HG02938 (cell line): ENCODE data around the gene ITGAV.

ENCODE experiments used
- ATAC-seq: cut with Tn5 transposase; IDR thresholded peaks from one replicate; pipeline ENCODE4 v1.9.1; 2021; ENCODE audit warnings: mild to moderate bottlenecking, moderate library complexity; ENCODE audit not compliant: unreplicated experiment

ITGAV gene

DNA sequence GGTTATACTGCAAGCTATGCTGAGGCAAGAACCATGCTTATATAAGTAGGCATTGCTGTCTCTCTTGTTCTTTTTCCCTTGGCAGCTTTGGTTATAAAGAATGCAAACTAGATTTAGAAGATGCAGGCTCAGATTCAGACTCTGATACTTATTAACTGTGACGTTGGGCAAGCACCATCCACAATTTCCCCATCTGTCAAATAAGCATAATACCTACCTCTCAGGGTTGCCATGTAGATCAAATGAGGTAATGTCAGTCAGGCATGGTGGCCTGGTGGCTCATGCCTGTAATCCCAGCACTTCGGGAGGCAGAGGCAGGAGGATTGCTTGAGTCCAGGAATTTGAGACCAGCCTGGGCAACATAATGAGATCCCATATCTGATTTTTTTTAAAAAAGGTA is 21.7 kb downstream of the ITGAV start:
- ATAC-seq, result no peak

DNA sequence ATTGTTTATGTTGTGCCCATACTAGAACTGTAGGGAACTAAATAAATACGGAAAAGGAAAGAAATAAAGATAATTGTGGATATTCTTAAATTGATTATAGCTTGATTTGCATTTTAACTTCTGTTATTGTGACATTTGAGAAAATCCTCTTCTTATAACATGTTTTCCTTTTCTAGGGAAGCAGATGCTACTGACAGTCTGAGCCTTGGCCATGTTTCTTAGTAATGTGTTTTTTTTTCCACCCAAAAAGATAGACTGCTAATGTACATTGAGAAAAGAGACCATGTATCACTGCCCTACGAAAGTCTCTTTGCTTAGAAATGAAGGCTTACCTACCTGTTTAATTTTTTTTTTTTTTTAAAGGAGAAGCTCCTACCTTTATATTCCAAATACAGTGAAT is 22.2 kb downstream of the ITGAV start:
- ATAC-seq, result no peak

DNA sequence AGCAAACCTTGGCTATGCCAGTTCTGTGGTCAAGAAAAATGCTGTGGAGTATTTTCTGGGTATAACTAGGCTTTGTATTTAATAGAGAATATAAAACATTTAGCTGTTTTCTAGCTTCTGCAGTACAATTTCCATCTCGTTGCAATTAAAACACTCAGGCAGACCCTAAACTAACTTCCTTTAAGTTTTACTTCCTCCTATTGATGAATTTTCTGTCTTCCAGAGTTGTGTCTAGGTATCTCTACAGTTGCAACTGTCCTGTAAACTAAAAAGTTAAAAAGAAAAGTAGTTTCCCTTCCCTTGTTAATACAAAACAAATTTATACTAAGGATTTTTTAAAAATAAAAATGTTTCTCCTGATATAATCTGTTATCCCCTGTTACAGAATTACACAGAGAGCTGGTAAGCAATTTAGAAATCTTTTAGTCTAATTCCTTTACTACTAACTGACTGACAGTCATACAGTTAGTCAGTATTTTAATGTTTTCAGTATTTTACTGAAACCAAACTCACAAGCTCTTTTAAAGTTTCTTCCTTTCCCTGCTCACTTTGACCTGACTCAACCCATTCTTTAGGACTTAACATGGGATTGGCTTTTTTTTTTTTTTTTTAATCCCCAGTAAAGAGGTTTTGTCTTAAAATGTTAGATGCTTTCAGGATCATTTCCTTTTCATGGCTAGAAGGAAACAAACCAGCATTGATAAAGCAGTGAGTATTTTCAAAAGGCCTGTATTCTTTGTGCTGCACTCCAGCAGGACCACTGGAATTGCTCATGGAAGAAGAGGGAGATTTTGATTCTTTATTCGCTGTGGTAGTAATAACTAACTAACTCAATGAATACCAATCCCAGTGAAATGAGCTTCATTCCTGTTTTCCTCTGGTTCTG is 22.9 kb downstream of the ITGAV start:
- no peak for ATAC-seq

DNA sequence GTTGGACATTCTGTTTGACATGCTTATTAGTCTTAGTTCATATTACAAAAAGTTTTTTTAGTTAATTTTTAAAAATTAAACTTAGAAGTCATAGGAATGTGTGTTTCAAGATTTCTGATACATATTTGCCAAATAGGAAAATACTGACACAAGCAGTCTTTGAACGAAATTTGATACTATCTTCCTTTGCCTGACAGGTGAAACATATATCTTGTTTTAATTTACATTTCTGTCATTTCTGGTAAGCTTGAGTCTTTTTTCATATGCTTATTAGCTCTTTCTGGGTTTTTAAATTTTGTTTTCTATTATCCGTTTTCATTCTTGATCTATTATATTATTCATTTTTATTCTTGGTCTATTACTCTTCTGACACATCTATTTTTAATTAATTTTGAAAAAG is 24.5 kb downstream of the ITGAV start:
- ATAC-seq, result no peak

DNA sequence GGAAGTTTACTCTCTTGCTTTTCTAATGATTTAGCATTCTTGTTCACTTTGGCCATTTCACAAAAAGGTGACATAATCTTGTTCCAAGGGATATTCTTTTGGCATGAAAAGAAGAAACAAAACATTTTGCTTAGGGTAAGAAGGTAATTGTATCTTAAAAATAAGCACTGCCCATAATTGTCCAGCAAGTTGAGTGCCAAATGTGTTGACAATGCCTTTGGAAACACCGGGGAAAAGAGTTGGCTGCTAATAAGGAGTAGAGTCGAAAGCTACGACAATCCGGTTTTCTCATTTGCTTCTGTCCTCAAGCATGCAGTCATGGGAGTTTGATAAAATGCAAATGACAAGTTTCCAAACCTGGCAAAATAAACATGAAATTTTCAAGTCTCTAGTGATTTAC is 27.3 kb downstream of the ITGAV start:
- no peak for ATAC-seq

DNA sequence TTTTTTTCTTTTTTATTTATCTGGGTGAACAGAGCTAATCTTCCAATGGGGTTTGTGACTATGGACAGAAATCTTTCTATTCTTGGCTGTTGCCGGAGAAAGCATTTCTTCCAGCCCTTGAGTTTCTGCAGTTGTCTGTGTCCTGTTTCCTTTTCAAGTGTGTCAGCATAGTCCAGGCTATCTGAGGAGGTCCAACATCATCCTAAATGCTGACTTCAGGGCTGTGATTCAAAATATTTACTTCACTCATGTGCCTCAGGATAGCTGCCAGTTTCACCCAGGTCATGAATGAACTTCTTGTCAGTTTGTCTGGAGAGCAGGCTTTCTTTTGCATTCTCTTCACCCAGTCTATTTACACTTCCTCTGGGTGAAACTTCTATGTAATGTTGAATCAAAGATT is 27.9 kb downstream of the ITGAV start:
- ATAC-seq, result no peak

DNA sequence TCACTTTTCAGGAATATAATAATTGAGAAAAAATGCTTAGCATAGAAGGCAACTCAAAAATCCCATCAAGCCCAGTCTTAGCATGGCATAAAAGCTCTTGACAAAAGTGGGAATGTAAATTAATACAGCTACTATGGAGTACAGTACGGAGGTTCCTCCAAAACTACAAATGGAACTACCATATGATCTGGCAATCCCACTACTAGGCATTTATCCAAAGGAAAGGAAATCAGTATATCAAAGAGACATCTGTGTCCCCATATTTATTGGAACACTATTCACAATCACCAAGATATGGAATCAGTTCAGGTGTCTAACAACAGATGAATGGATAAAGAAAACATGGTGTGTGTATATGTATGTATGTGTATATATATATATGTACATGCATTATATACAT is 28.8 kb downstream of the ITGAV start:
- ATAC-seq, result no peak

DNA sequence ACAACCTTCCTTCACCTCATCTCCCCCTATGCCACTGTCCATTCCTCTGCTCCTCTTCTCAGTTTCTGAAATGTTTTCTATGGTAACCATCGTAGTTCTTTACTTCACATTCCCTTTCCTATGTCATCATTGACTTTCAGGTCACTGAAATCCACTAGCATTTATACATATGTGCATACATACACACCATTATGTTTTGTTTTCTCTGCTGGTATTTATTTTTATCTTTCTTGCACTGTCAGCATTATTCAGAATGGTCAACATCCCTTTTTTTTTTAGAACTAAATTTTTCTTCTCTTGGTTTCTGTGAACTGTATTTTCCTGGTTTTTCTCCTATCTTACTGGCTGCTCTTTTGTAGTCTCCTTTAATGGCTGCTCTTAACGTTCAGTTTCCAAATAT is 33.2 kb downstream of the ITGAV start:
- no peak for ATAC-seq

DNA sequence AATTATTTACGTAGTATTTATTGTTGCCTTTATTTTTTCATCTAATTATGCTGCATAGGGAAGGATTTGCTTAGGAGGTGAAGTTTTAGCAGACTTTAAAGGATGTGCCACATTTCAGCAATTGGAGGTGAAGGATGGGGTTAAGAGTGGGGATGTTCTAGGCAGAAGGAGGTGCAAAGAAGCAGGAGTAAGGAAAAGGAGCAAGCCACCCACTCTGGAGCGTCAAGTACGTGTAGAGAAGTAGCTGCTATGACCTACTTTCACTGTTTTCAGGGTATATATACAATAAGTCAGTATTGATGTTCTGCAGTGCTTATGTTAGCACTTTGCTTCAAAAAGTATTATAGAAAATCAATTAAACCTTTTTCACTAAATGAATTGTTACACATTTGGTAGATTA is 34.4 kb downstream of the ITGAV start:
- no peak for ATAC-seq

DNA sequence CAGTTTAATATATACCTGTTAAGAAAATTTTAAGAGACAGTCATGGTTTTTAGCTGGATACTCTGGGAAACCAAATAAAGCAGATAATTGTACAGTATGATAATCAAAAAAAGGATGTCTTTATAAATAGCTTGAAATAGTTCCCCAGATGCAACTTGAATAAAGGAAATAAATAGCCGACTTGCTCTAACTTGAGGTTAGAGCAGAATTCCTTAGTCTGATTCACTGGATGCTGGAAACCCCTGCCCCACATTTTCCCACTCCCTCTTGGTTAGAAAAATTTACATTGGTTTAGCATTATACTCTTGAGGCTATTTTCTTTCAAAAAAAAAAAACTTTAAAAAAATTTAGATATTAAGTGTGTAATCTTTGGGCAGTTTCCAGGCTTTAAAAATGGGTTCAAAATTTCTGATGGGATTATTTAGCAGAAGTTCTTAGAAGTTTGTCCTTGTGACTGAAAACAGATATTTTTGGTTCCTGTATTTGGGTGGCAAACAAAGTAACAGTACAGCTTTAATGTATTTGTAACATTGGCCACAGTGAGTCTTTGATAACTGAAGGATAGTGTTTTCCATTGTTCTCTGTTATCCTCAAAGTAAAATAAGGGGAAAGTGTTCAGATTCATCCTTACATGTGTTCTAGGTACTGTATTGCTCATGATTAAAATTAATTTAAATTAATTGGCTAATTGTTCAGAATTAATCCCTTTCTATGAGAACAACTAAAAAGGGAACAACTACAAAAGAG is 39.6 kb downstream of the ITGAV start:
- no peak for ATAC-seq

DNA sequence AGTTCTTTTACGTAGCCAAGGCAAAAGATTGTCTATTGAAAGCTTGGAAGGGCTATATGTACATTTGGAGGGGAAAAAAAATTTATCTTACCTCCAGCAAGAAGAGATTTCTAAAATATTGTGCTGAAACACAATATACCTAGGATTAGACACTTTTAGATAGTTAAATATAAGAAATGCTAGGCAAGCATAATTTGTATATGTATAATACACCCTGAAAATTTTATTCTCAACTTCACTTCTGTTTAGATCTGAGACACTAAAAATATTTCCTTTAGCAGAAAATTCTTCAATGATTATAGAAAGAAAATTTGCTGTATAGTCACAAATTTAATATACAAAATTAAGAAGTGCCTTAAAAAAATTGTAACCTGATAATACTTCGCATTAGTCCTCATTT is 42.6 kb downstream of the ITGAV start:
- no peak for ATAC-seq

DNA sequence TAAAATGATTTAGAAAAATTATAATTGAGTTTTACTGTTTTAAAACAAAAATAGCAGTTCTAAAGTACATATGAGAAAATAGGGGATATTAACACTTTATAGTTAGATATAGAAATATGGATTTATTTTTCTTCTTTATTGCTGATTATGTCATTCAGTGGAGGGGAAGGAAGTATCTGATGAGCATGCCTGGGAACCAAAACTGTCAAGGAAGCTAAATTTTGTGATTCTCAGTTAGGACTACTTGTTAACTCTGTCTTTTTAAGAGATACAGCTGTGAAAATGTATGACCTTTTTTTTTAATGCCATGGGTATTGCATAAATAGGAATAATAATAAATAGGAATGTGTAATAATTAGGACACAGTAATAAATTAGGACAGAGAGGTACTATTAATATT is 44.8 kb downstream of the ITGAV start:
- no peak for ATAC-seq

DNA sequence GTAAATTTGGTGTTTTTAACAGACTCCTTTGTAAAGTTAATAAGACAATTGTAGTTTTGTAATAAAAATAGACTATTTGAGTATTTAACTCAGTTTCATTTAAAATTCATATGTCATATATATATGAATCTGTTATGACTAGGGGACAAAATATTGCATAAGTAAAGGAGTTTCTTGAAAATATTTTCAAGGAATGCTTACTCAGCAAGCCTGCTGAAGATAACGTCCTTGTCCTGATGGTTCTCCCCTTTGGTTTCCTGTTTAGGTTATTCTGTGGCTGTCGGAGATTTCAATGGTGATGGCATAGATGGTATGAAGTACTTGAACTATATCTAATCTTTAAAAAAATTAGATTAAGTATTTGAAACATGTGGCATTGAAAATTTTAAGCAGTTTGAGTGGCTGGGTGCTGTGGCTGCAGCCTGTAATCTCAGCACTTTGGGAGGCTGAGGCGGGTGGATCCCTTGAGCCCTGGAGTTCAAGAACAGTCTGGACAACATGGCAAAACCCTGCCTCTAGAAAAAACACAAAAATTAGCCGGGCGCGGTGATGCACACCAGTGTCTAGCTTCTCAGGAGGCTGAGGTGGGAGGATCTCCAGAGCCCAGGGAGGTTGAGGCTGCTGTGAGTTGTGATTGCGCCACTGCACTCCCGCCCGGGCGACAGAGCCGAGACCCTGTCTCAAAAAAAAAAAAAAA is 47.1 kb downstream of the ITGAV start:
- no peak for ATAC-seq

DNA sequence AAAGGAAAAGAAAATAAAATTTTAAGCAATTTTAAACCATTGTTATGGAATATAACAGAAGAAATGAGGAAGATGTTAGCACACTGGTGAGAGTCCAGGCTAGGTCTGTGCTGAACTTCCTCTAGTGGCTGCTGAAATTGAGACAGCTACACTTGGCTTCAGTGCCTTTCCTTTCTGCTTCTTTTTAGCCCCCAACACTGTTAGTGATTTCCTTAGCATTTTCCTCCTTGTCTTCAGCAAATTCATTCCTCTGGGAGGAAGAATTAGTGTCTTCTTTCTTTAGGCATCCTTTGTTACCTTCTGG is 47.6 kb downstream of the ITGAV start:
- ATAC-seq, result no peak

DNA sequence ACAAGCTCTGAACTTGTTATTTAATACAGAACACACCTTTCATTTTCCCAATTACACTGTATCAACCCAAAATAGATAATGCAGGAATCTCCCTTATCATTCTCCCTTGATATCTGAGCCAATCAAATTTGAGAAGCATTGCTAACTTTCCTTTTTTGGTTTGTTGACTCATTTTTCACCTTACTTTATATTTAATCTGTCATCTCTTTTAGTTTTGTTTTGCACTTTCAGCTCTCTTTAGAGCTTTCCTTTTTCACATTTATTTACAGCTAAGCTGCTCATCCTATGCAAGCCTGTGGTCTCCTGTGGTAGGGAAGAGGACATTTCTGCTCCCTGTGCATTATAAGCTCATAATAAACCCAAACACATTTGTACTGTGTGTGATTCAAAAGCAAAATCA is 50.1 kb downstream of the ITGAV start:
- peak; percentile 68 for ATAC-seq

DNA sequence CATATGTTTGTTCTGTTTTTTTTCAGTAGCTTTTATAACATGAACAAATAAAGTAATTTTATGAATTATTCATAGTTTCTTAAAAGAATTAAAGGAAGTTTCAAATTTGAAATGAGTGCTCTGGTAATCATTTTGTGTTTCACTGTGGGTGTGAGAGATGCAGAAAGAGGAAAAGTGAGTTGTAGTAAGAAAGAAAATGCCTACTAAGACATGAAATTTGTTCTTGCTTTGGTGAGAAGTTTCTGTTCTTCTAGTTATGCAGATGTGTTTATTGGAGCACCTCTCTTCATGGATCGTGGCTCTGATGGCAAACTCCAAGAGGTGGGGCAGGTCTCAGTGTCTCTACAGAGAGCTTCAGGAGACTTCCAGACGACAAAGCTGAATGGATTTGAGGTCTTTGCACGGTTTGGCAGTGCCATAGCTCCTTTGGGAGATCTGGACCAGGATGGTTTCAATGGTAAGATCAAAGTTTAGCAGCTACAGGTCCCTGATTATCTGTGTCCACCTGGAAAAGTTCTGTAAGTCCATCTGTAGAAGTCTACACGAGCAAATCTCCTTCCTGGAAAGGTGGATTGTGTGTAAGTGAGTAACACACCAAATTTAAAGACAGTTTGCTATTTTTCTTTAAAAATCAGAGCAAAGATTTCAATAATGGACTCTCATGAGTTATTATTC is 51.4 kb downstream of the ITGAV start:
- ATAC-seq, result peak; percentile 5

DNA sequence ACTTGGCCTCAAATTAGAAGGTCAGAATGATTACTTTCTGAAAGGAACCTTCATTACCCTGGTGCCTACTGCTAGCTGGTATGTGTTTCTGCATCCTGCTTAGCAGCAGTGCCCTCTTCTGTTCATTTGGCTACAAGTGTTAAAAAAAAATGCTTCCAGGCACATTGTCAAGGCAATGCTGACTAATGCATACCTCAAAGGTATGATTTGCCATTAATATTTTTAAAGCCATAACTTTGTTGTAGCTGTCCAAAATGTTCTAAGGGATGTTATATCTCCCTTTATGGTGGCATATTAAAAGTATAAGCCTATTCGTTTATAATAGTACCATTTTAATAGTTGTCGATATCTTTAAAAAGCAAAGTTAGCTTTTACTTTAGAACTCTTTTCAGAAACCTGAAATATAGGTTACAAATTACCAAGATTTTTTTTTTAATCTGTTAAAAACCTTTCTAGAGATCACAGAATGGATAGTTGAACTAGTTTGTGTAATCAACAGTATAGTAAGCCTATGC is 52.0 kb downstream of the ITGAV start:
- ATAC-seq, result peak; percentile 72

DNA sequence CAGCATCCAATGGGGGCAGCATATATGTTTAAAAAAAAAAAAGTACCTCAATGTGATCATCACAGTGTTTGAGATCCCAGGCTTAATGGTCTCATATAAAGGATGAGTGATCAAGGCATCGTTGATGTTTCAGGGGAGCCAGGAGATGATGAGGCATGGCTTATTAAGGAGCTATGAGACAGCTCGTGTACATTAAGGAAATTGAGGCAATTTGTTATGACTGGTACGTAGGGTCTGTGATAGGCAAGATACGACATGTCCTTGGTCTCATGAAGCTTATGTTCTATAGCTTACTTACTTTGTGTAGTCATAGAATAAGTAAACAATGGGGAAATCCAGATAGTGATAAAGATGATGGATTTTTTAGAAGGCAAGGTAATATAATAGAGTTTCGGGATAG is 54.9 kb downstream of the ITGAV start:
- ATAC-seq, result no peak

DNA sequence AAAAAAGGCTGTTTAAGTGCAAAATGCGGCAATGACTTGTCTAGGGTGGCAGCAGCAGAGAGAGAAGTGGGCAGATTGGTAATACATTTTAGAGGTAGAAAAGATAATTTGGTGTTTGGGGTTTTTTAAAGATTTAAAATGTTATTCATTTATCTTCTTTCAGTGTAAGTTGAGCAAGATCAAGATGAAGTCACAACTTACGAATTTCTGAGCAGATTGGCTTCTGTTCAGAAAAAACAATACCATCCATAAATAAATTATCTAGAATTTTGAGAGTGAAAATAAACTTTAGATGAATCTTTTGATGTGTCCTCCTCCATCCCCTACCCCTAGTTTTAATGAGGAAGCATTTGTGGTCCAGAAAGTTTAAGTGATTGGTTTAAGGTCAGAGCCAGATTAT is 56.1 kb downstream of the ITGAV start:
- ATAC-seq, result no peak

DNA sequence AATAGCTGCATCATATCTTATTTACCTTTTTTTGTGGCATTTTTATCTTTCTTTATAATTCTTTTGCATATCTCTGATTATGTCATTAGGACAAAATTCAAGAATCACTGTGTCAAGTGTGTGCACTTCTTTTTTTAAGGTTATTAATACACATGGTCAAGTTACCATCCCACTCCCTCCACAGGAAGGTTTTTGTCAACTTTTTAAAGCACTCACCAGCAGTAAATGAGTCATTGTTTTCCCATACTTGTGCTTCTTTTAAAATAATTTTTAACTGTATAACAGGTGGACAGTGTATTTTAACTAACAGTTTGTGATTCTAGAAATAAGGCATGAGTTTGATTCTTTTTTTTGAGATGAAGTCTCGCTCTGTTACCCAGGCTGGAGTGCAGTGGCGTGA is 58.3 kb downstream of the ITGAV start:
- ATAC-seq, result no peak

DNA sequence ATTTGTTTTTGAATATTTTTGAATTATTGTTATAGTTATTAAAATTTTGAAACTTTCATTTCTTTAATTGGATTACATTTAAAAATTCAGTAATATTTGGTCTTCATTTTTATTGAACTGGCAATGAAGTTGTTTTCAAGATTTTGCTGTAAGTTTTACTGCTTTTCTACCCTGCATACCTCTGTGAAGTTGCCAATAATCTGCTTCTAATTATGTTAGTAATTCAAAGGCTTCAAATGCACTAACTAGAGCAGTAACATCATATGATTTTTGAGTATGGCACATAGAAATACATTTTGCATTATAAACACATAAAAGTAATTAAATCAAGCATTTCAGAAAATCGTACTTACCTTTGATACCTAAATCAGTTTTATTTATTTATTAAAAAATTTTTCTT is 63.7 kb downstream of the ITGAV start:
- no peak for ATAC-seq
